Tibial nerve (tissue), 4 donors: ENCODE measurements around the gene ETDB. TPM values are rescaled to one million over a fixed set of nuclear protein-coding genes. Genes with fewer than 3 reads are reported as not detected.
"Not testable (repeated sequence)": the region's sequence is repeated elsewhere in the genome, so short reads cannot be mapped to it uniquely, and the experiment has no call there.

Source experiments
- DNase-seq, 2 donors: peaks; one replicate each; pipeline ENCODE4 v3.0.0-alpha.2; 2019; ENCODE audit warnings: low spot score in 2 of 2
- H3K27ac ChIP-seq, 4 donors: fragments of 200-600 bp; sonication (generic) in 3 of 4; one replicate each; pipeline ENCODE4 v1.5.1; 2017 to 2019; ENCODE audit warnings: mild to moderate bottlenecking in 1 of 4
- H3K27me3 ChIP-seq, 2 donors: fragments of 200-600 bp; sonication (generic) in 1 of 2; one replicate each; pipeline versions ENCODE4 v1.5.1 to v1.6.0; 2017 to 2019
- H3K36me3 ChIP-seq, 3 donors: fragments of 200-600 bp; sonication (generic); one replicate each; pipeline ENCODE4 v1.5.1; 2018 to 2019
- H3K4me1 ChIP-seq, 4 donors: fragments of 200-600 bp; sonication (generic) in 3 of 4; one replicate each; pipeline ENCODE4 v1.5.1; 2017 to 2019
- H3K4me3 ChIP-seq, 4 donors: fragments of 200-600 bp; sonication (generic) in 3 of 4; one replicate each; pipeline ENCODE4 v1.5.1; 2017 to 2019; ENCODE audit warnings: mild to moderate bottlenecking in 1 of 4, moderate library complexity in 1 of 4
- H3K9me3 ChIP-seq, 4 donors: fragments of 200-600 bp; sonication (generic) in 3 of 4; one replicate each; pipeline ENCODE4 v1.5.1; 2017 to 2019
- EP300 ChIP-seq, 2 donors: sonication (generic); formaldehyde crosslinking; IDR thresholded peaks; one replicate each; pipeline ENCODE4 v1.6.1; 2017; ENCODE audit warnings: antibody characterized with exemption in 2 of 2, mild to moderate bottlenecking in 1 of 2
- POLR2A ChIP-seq, 2 donors: fragments of 450-650 bp; IDR thresholded peaks; one replicate each; pipeline ENCODE4 v1.6.1; 2017; ENCODE audit warnings: antibody characterized with exemption in 2 of 2, mild to moderate bottlenecking in 2 of 2, moderate library complexity in 2 of 2
- WGBS, 2 donors: methylation state at CpG; one replicate each; pipeline ENCODE4 v1.1.5; 2018; 5-methylcytosine and 5-hydroxymethylcytosine counted together
- total RNA-seq, 4 donors: library from RNA; depleted of rRNA; stranded (reverse); fragments of >200 nt; gene quantifications; one replicate each; pipeline ENCODE4 v1.1.0, GENCODE V29; 2016
- TF ChIP-seq, protein P1 (sequence below), 5 experiments: fragments of 200-600 bp in 3 of 5; fragments of 450-650 bp in 2 of 5; sonication (generic) in 3 of 5; IDR thresholded peaks; one replicate each; pipeline ENCODE4 v1.5.1; 2016 to 2019; ENCODE audit warnings: antibody characterized with exemption in 5 of 5, mild to moderate bottlenecking in 3 of 5, moderate library complexity in 2 of 5

Gene ETDB
- total RNA-seq, 4 donors from 2014 or later, result not detected

DNA sequence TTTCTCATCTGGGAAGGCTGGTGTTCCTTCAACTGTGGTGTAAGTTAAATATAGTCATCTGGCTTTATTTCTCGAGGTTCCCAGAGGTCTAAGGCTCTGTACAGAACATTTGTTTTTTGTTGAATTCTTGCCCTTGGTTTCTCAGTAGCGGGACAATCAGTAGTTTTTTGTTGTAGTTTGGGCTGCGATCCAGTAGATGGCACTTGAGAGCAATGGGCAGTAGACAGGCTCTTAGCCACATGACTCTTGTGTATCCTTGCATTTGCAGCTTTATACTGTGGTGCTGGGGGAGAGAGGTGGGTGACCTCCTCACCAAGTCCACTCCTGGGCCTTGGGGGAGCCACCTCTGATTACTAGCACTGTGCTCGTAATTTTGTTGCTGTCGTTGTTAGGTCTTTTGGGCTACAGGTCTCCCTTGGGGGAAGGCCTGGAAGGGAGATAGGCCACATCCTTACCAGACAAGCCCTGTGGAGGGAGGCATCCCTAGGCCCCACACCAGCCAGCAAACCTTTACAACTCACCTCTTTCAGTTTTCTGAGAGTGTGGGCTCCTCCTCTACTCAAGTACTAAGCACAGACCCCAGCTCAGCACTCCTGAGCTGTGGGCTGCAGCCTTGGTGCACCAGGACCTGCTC is 8.1 kb downstream of the ETDB start:
- TF ChIP-seq, protein P1, sequence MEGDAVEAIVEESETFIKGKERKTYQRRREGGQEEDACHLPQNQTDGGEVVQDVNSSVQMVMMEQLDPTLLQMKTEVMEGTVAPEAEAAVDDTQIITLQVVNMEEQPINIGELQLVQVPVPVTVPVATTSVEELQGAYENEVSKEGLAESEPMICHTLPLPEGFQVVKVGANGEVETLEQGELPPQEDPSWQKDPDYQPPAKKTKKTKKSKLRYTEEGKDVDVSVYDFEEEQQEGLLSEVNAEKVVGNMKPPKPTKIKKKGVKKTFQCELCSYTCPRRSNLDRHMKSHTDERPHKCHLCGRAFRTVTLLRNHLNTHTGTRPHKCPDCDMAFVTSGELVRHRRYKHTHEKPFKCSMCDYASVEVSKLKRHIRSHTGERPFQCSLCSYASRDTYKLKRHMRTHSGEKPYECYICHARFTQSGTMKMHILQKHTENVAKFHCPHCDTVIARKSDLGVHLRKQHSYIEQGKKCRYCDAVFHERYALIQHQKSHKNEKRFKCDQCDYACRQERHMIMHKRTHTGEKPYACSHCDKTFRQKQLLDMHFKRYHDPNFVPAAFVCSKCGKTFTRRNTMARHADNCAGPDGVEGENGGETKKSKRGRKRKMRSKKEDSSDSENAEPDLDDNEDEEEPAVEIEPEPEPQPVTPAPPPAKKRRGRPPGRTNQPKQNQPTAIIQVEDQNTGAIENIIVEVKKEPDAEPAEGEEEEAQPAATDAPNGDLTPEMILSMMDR (IDR thresholded peaks at IDR 0.05), result peak in 3 of 5 experiments; percentile 34 to 47 (median 35)
- TF ChIP-seq EP300 (IDR thresholded peaks at IDR 0.05), result no peak
- no peaks in the 10 kb centered on the region for H3K9me3 ChIP-seq
- H3K27ac ChIP-seq, result no peak overlapping the region
- peak in 1 of 2 donors; percentile 24 for DNase-seq
- H3K4me3 ChIP-seq, result no peak overlapping the region
- H3K4me1 ChIP-seq, result no peaks in the 10 kb centered on the region
- H3K36me3 ChIP-seq, result no peaks in the 10 kb centered on the region
- peaks cover 0 to 4% of the 10 kb centered on the region in 2 donors for H3K27me3 ChIP-seq
- WGBS, 2 donors, result 28 to 29% methylated on average over 5 of the region's 5 CpGs

DNA sequence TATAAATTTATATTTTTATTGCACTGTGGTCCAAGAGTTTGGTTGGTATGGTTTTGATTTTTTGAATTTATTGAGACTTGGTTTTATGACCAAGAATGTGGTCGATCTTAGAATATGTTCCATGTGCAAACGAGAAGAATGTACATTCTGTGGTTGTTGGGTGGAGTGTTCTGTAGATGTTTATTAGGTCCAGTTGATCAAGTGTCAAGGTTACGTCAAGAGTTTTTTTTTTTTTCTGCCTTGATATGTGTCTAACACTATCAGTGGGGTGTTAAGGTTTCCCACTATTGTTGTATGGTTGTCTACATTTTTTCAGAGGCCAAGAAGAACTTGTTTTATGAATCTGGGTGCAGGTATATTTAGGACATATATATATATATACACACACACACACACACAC is 10.8 kb downstream of the ETDB start:
- Histone ChIP-seq H3K4me3 (no peak overlapping the region), H3K9me3 (no peaks in the 10 kb centered on the region), H3K36me3 (no peaks in the 10 kb centered on the region), H3K27ac (no peak overlapping the region), H3K4me1 (no peaks in the 10 kb centered on the region), H3K27me3 (peaks cover 0 to 4% of the 10 kb centered on the region in 2 donors)
- DNase-seq, result no peak
- TF ChIP-seq, protein P1 (IDR thresholded peaks at IDR 0.05), result no peak
- TF ChIP-seq POLR2A (IDR thresholded peaks at IDR 0.05), result no peak
- TF ChIP-seq EP300 (IDR thresholded peaks at IDR 0.05), result no peak
- WGBS, 2 donors, result 82 to 89% methylated on average over 3 of the region's 3 CpGs

DNA sequence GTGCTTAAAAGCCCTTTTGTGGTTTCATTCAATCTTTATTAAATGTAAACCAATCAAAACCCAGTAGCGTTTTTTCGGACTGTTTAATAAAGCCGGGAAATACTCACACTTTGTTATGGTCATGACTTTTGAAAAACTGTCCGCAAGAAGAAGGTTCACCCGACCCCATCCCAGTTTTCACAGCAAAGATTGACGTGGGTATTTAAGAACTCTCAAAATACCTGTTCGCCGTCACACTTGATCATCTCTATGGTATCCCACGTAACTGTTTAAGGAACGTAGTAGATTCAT is 20.9 kb downstream of the ETDB start:
- DNase-seq, result no peak
- WGBS, 2 donors, result 58 to 72% methylated on average over 10 of the region's 10 CpGs
- H3K27ac ChIP-seq, result no peak overlapping the region
- peak overlapping the region in 1 of 4 donors; percentile 83 for H3K4me3 ChIP-seq
- no peaks in the 10 kb centered on the region for H3K27me3 ChIP-seq
- H3K9me3 ChIP-seq, result no peaks in the 10 kb centered on the region
- H3K36me3 ChIP-seq, result no peaks in the 10 kb centered on the region
- TF ChIP-seq, protein P1 (IDR thresholded peaks at IDR 0.05), result no peak
- TF ChIP-seq EP300 (IDR thresholded peaks at IDR 0.05) (no peak), POLR2A (IDR thresholded peaks at IDR 0.05) (no peak)
- peaks cover 0 to 5% (median 0%) of the 10 kb centered on the region in 4 donors for H3K4me1 ChIP-seq

DNA sequence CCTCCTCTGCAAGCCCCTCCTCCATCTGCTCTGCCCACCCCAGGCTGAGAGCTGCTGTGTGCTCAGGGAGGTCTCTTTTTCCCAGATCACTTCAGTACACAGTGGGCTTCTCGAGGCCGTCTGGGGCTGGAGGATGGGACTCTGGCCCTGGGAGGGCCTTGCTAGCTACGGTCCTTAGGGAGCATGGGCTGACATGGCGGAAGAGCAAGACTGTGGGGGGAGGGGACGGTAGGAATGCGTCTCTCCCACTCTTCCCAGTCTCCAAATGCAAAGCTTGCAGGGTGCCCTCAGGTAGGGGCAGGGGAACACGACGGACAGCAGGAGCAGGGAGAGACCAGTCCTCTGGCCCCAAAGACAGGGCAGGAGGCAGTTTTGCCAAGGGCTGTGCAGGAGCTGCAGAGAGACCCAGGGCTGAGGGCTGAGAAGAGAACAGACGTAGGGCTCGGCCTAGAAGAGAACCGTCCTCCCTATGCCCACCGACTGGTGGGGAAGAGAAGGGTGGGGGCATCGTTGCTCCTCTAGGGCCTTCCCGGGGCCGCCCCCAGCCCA is 23.1 kb downstream of the ETDB start:
- not testable (repeated sequence) for H3K36me3 ChIP-seq, H3K9me3 ChIP-seq

DNA sequence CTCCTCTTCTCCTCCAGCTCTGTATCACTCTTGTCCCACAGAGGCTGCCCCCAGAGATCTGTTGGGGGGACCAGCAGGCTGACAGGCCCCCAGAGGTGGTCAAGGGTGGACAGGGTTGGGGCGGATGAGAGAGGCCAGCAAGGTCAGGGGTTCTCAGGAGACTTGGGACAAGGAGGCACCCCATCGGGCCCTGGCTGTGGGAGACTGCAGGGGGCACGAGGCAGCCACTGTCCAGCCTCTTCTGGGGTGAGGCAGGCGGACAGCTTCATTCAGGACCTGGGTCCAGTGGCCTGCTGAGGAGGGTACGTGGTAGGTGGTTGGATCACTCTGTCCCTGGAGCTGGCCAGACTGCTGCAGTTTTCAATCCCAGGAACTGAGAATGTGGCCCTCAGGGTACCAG is 24.6 kb downstream of the ETDB start:
- Histone ChIP-seq H3K36me3 (no peaks in the 10 kb centered on the region), H3K27ac (no peak overlapping the region), H3K9me3 (no peaks in the 10 kb centered on the region), H3K4me3 (no peak overlapping the region), H3K4me1 (peaks cover 0 to 5% (median 0%) of the 10 kb centered on the region in 4 donors), H3K27me3 (no peaks in the 10 kb centered on the region)
- 86% methylated on average over 5 of the region's 5 CpGs; no CpG with 5 or more reads in 1 of the 2 donors for WGBS, 2 donors
- no peak for TF ChIP-seq POLR2A (IDR thresholded peaks at IDR 0.05)
- TF ChIP-seq, protein P1 (IDR thresholded peaks at IDR 0.05), result no peak
- TF ChIP-seq EP300 (IDR thresholded peaks at IDR 0.05), result no peak
- DNase-seq, result no peak

More for the DNA sequence above, 23.1 kb downstream of the ETDB start:
- DNase-seq, H3K4me1 ChIP-seq, H3K27me3 ChIP-seq: not testable (repeated sequence)
- 42% methylated on average over 13 of the region's 15 CpGs; no CpG with 5 or more reads in 1 of the 2 donors for WGBS, 2 donors
- peak overlapping the region in 1 of 4 donors; percentile 58 for H3K27ac ChIP-seq
- H3K4me3 ChIP-seq, result peak overlapping the region; percentile 28 to 83 (median 50)
